ENCODE results near the gene NAALADL2. TPM values are rescaled to one million over a fixed set of nuclear protein-coding genes. Genes with fewer than 3 reads are reported as not detected.
"Not testable (repeated sequence)": the region's sequence is repeated elsewhere in the genome, so short reads cannot be mapped to it uniquely, and the experiment has no call there.

Gene NAALADL2
- polyA plus RNA-seq, 4 donors, result 17.4 to 25.9 (median 20.2) TPM

- DNase-seq (ENCODE audit: low read depth in 4 of 4, low spot score in 3 of 4), result no peak
Observed at GRCh38 chr3:175066617-175067415, 207.7 kb downstream of the NAALADL2 start.

GRCh38 chr3:175068587-175068986 lies 209.5 kb downstream of the NAALADL2 start:
- no peak for DNase-seq (ENCODE audit: low read depth in 4 of 4, low spot score in 3 of 4)

GRCh38 chr3:175070946-175071345 lies 211.8 kb downstream of the NAALADL2 start:
- no peak for DNase-seq (ENCODE audit: low read depth in 4 of 4, low spot score in 3 of 4)

GRCh38 chr3:175073219-175073905 lies 214.2 kb downstream of the NAALADL2 start:
- DNase-seq (ENCODE audit: low read depth in 4 of 4, low spot score in 3 of 4), result no peak

- no peak for DNase-seq (ENCODE audit: low read depth in 4 of 4, low spot score in 3 of 4)
Observed at GRCh38 chr3:175075269-175075668, 216.1 kb downstream of the NAALADL2 start.

- peak in 2 of 4 donors; percentile 22 to 45 for DNase-seq (ENCODE audit: low read depth in 4 of 4, low spot score in 3 of 4)
Observed at GRCh38 chr3:175077216-175077615, 218.1 kb downstream of the NAALADL2 start.

- no peak for DNase-seq (ENCODE audit: low read depth in 4 of 4, low spot score in 3 of 4)
Observed at GRCh38 chr3:175082631-175083030, 223.5 kb downstream of the NAALADL2 start.

- DNase-seq (ENCODE audit: low read depth in 4 of 4, low spot score in 3 of 4), result not testable (repeated sequence)
Observed at GRCh38 chr3:175087128-175087527, 228.0 kb downstream of the NAALADL2 start.

- DNase-seq (ENCODE audit: low read depth in 4 of 4, low spot score in 3 of 4), result no peak
Observed at GRCh38 chr3:175088766-175089380, 229.7 kb downstream of the NAALADL2 start.

- no peak for DNase-seq (ENCODE audit: low read depth in 4 of 4, low spot score in 3 of 4)
Observed at GRCh38 chr3:175091426-175092114, 232.4 kb downstream of the NAALADL2 start.

GRCh38 chr3:175093748-175094147 lies 234.6 kb downstream of the NAALADL2 start:
- DNase-seq (ENCODE audit: low read depth in 4 of 4, low spot score in 3 of 4), result no peak

- no peak for DNase-seq (ENCODE audit: low read depth in 4 of 4, low spot score in 3 of 4)
Observed at GRCh38 chr3:175094344-175094743, 235.2 kb downstream of the NAALADL2 start.

- DNase-seq (ENCODE audit: low read depth in 4 of 4, low spot score in 3 of 4), result no peak
Observed at GRCh38 chr3:175098644-175099043, 239.5 kb downstream of the NAALADL2 start.

GRCh38 chr3:175102161-175102560 lies 243.0 kb downstream of the NAALADL2 start:
- DNase-seq (ENCODE audit: low read depth in 4 of 4, low spot score in 3 of 4), result no peak

- no peak for DNase-seq (ENCODE audit: low read depth in 4 of 4, low spot score in 3 of 4)
Observed at GRCh38 chr3:175103298-175103697, 244.2 kb downstream of the NAALADL2 start.

GRCh38 chr3:175105066-175105465 lies 245.9 kb downstream of the NAALADL2 start:
- no peak for DNase-seq (ENCODE audit: low read depth in 4 of 4, low spot score in 3 of 4)

GRCh38 chr3:175107231-175107630 lies 248.1 kb downstream of the NAALADL2 start:
- DNase-seq (ENCODE audit: low read depth in 4 of 4, low spot score in 3 of 4), result no peak

GRCh38 chr3:175107995-175108394 lies 248.9 kb downstream of the NAALADL2 start:
- DNase-seq (ENCODE audit: low read depth in 4 of 4, low spot score in 3 of 4), result no peak

- no peak for DNase-seq (ENCODE audit: low read depth in 4 of 4, low spot score in 3 of 4)
Observed at GRCh38 chr3:175108613-175109151, 249.5 kb downstream of the NAALADL2 start.

GRCh38 chr3:175111036-175111435 lies 251.9 kb downstream of the NAALADL2 start:
- no peak for DNase-seq (ENCODE audit: low read depth in 4 of 4, low spot score in 3 of 4)

Data from right renal pelvis (tissue), 4 donors.